NT2/D1 (cell line): Measurements from ENCODE around the gene CCDC88A.
"Not testable (repeated sequence)": the region's sequence is repeated elsewhere in the genome, so short reads cannot be mapped to it uniquely, and the experiment has no call there.

Experiments
- DNase-seq: peaks from one replicate; pipeline ENCODE4 v3.0.0-alpha.2; 2011; ENCODE audit warnings: low read depth, low spot score
- H3K27me3 ChIP-seq: 2 replicates; pipeline ENCODE4 v1.6.0; 2011; ENCODE audit warnings: mild to moderate bottlenecking; ENCODE audit not compliant: insufficient read length, insufficient read depth
- H3K36me3 ChIP-seq: 2 replicates; pipeline ENCODE4 v1.6.1; 2011; ENCODE audit warnings: mild to moderate bottlenecking, low read length, mixed read lengths; ENCODE audit not compliant: insufficient read depth, insufficient read length
- H3K4me1 ChIP-seq: 2 replicates; pipeline ENCODE4 v1.5.1; 2011; ENCODE audit not compliant: insufficient read depth, insufficient read length
- H3K4me3 ChIP-seq: 2 replicates; pipeline ENCODE4 v1.5.1; 2011; ENCODE audit warnings: low read depth; ENCODE audit not compliant: insufficient read length
- H3K9ac ChIP-seq: 2 replicates; pipeline ENCODE4 v1.6.0; 2011; ENCODE audit warnings: low read depth; ENCODE audit not compliant: insufficient read length
- H3K9me3 ChIP-seq: 2 replicates; pipeline ENCODE4 v1.5.1; 2011; ENCODE audit warnings: mild to moderate bottlenecking, low read length; ENCODE audit not compliant: insufficient read depth
- SUZ12 ChIP-seq: IDR thresholded peaks from 2 replicates; pipeline ENCODE4 v1.6.1; 2011; ENCODE audit not compliant: insufficient read length, insufficient read depth; ENCODE audit errors: extremely low read depth
- YY1 ChIP-seq: IDR thresholded peaks from 2 replicates; pipeline ENCODE4 v1.6.1; 2011; ENCODE audit not compliant: insufficient read length, insufficient read depth
- ZNF274 ChIP-seq: IDR thresholded peaks from 2 replicates; pipeline ENCODE4 v1.6.1; 2011; ENCODE audit warnings: mild to moderate bottlenecking, low read depth, low read length

The CCDC88A gene

DNA sequence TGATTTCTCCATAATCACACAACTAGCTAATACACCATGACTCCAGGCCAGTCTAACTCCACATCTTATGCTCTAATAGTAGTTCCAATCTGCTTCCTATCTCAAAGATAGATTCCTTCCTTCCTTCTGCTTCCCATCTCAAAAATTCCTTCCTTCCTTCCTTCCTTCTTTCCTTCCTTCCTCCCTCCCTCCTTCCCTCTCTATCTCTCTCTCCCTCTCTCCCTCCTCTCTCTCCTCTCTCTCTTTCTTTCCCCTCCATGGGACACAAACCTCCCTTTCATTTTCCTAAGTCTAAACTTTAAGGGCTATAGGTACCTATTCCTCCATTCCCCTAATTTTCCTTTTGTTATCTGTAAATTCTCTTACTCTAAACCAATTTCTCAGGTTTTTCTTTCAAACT lies 62.5 kb downstream of the CCDC88A start:
- no peak for TF ChIP-seq SUZ12
- TF ChIP-seq ZNF274: no peak
- TF ChIP-seq YY1: no peak
- DNase-seq: no peak
- H3K9me3 ChIP-seq: no peaks in the 10 kb centered on the region
- H3K4me3 ChIP-seq: no peak overlapping the region
- H3K9ac ChIP-seq: no peak overlapping the region
- H3K27me3 ChIP-seq: no peaks in the 10 kb centered on the region
- no peaks in the 10 kb centered on the region for H3K4me1 ChIP-seq
- H3K36me3 ChIP-seq: peaks cover 12% of the 10 kb centered on the region

DNA sequence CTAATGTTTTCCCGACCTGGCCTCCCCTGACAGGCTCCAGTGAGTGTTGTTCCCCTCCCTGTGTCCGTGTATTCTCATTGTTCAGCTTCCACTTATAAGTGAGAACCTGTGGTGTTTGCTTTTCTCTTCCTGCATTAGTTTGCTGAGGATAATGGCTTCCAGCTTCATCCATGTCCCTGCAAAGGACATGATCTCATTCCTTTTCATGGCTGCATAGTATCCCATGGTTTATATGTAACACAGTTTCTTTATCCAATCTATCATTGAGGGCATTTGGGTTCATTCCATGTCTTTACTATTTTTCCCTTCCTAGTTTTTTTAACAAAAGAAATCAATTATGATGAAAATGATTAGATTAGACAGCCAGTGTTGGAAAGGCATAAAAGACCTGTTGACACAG lies 63.5 kb downstream of the CCDC88A start:
- peaks cover 15% of the 10 kb centered on the region for H3K36me3 ChIP-seq
- not testable (repeated sequence) for H3K27me3 ChIP-seq, H3K9ac ChIP-seq, H3K9me3 ChIP-seq, H3K4me1 ChIP-seq, DNase-seq, H3K4me3 ChIP-seq

DNA sequence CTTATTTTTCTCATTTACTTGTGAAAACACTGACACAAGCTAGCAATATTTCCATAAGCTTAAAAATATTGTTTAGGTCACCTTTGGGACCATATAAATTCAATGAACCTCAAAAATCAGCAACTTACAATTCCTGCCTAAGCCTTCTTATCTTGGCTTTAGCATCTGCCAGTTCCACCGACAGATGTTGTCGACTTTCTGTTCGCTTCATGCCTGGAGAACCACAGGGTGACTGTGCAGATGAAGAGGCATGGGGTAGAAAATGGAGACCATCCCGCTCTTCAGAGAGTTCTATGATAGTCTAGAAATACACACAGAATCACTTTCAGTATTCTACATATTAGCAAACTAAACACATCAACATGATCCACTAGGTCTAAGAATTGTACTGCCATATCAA lies 64.2 kb downstream of the CCDC88A start:
- H3K4me1 ChIP-seq: no peaks in the 10 kb centered on the region
- peaks cover 18% of the 10 kb centered on the region for H3K36me3 ChIP-seq
- TF ChIP-seq ZNF274 (no peak), YY1 (no peak), SUZ12 (no peak)
- H3K27me3 ChIP-seq: no peaks in the 10 kb centered on the region
- DNase-seq: no peak
- H3K9ac ChIP-seq: no peak overlapping the region
- H3K9me3 ChIP-seq: peaks cover 5% of the 10 kb centered on the region; the same call in 1 of the 2 replicates
- no peak overlapping the region for H3K4me3 ChIP-seq

DNA sequence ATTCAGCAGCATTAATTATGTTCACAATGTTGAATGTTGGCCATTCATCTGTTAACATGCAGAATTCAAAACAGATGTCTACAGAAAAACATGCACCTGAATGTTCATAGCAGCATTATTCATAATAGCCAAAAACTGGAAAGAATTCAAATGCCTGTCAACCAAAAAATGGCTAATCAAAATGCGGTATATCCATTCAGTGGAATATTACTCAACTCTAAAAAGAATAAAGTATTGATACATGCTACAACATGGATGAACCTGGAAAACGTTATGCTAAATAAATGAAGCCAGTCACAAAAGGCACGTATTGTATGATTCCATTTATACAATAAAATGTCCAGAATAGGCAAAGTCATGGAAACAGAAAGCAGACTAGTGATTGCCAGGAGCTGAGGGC lies 68.0 kb downstream of the CCDC88A start:
- TF ChIP-seq YY1 (no peak), ZNF274 (no peak), SUZ12 (no peak)
- Histone ChIP-seq H3K36me3 (peaks cover 23% of the 10 kb centered on the region), H3K27me3 (no peaks in the 10 kb centered on the region), H3K4me1 (no peaks in the 10 kb centered on the region), H3K9me3 (peaks cover 5% of the 10 kb centered on the region; the same call in 1 of the 2 replicates), H3K4me3 (no peak overlapping the region), H3K9ac (no peak overlapping the region)
- DNase-seq: no peak

DNA sequence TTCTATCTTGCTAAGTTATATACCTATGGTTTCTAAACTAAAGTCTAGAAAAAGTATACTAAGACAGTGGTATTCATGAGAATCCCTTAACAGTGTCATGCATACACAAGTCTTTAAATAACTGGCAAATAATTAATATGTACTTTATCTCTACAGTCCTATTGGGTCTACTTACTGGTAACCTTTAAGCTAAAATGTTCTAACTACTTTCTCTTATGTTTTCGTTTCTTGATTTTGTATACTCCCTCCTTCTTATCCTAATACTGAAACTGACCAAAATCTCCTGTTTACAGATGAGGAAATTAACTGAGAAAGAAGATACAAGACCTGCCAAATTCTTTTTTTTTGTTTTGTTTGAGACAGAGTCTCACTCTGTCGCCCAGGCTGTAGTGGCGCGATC lies 74.6 kb downstream of the CCDC88A start:
- TF ChIP-seq YY1 (no peak), SUZ12 (no peak), ZNF274 (no peak)
- H3K4me3 ChIP-seq: no peak overlapping the region
- H3K4me1 ChIP-seq: no peaks in the 10 kb centered on the region

DNA sequence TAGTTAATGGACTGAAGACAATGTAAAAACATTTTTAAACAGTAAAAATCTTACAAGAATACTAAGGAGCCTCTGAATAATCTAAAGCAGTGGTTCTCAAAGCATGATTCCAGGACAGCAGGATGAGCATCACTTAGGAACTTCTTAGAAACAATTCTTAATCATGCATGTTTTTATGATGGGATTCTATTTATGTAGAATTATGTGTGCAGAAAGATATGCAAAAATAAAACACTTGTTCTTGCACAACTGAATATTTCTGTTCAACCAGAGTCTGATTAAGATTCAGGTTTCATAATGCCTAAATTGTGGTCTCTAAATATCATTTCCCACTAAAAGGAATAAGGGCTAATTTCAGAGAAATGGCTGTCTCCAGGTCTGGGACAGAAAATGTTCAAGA lies 81.4 kb downstream of the CCDC88A start:
- no peaks in the 10 kb centered on the region for H3K4me1 ChIP-seq
- H3K9me3 ChIP-seq: no peaks in the 10 kb centered on the region
- H3K4me3 ChIP-seq: no peak overlapping the region
- no peak overlapping the region for H3K9ac ChIP-seq
- DNase-seq: no peak
- H3K36me3 ChIP-seq: peaks cover 19% of the 10 kb centered on the region
- H3K27me3 ChIP-seq: no peaks in the 10 kb centered on the region
- no peak for TF ChIP-seq SUZ12
- TF ChIP-seq YY1: no peak
- no peak for TF ChIP-seq ZNF274

More for the DNA sequence above, 74.6 kb downstream of the CCDC88A start:
- no peak for DNase-seq
- H3K9me3 ChIP-seq: no peaks in the 10 kb centered on the region
- H3K36me3 ChIP-seq: peaks cover 36% of the 10 kb centered on the region
- H3K27me3 ChIP-seq: no peaks in the 10 kb centered on the region
- no peak overlapping the region for H3K9ac ChIP-seq

DNA sequence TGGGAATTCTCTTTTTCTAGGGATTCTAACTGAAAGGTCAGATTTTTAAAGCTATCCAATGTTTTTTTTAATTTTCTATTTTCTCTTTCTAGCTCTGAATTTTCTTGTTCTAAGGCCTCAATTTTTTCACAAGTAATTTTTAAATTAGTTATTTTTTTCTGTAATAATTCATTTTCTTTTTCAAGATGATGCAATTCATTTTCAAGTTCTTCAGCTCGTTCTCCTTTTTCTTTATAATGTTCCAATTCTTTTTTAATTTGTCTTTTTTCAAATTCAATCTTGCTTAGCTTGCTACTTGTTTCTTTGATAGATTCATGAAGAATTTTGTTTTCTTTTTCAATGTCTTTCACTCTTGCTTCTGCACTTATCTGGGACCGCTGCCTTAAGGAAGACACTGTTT lies 84.9 kb downstream of the CCDC88A start:
- no peak for DNase-seq
- H3K9ac ChIP-seq: no peak overlapping the region
- no peaks in the 10 kb centered on the region for H3K4me1 ChIP-seq
- no peak for TF ChIP-seq YY1
- no peak for TF ChIP-seq ZNF274
- TF ChIP-seq SUZ12: no peak
- H3K27me3 ChIP-seq: no peaks in the 10 kb centered on the region
- peaks cover 15% of the 10 kb centered on the region for H3K36me3 ChIP-seq
- H3K9me3 ChIP-seq: no peaks in the 10 kb centered on the region
- no peak overlapping the region for H3K4me3 ChIP-seq

DNA sequence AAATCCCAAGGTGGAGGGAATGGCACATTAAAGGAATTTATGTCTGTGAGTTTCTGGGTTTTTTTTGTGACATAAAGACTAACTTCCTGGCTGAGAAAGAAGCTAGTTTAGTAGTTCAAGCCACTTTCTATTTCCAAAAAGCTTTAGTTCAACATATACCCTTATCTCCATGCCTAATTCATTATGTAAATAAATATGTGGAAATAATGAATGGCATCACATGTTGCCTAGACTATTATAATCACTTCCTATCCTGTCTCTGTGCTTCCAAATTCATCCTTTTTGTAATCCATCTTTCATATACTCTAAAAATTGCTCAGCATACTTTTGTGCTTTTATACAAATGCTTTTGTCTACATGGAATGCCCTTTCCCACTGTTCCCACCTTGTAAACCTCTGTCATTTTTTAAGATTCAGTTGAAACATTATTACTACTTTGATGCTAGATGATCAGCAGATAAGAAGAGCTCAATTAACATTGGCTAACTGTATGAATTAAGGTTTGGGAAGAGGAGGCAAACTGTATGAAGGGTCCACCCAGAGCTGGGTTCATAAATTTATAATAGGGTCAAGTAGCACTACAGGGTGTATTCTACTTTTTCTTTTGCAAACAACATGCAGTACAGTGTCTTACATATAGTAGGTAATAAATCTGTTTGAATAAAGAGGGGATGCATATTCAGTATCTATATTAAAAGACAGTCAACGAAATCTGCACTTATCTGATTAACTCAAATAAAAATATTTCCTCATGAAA lies 88.9 kb downstream of the CCDC88A start:
- TF ChIP-seq ZNF274: no peak
- TF ChIP-seq YY1: no peak
- TF ChIP-seq SUZ12: no peak

More for the DNA sequence above, 88.9 kb downstream of the CCDC88A start:
- no peaks in the 10 kb centered on the region; the same call in 1 of the 2 replicates for H3K9me3 ChIP-seq
- no peak overlapping the region for H3K4me3 ChIP-seq
- no peaks in the 10 kb centered on the region for H3K27me3 ChIP-seq
- H3K9ac ChIP-seq: no peak overlapping the region
- no peak for DNase-seq
- H3K4me1 ChIP-seq: no peaks in the 10 kb centered on the region
- peaks cover 29% of the 10 kb centered on the region for H3K36me3 ChIP-seq
